ENCODE results near the gene KCNAB1. TPM values are rescaled to one million over a fixed set of nuclear protein-coding genes. Genes with fewer than 3 reads are reported as not detected.

KCNAB1 gene
- total and polyA plus RNA-seq, 10 of the 15 experiments (the other 5 are each of a cell fraction or from before 2014, with no cell fraction given), result 0.11 to 0.69 (median 0.43) TPM; not detected in 6

DNA sequence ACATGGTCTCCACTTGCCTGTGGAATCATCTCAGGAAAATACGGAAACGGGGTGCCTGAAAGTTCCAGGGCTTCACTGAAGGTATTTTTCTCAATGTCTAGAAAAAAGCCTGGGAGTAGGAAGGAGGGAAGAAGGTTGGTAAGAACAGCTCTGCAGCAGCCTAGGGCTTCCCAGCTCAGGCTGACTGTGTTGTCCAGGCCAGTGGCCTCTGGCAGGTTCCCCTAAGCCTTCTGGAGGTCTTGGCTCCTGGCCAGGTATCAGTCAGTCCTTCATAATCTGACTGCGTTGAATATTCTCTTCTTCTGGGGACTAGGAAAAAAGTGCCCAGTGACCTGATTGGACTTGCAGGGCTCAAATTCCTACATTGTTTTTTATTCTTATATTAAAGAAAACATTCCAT is 395.9 kb downstream of the KCNAB1 start (continued):
- TF ChIP-seq TBL1XR1 (IDR thresholded peaks at IDR 0.05; ENCODE audit: low read depth, low read length) (no peak), MYB (IDR thresholded peaks at IDR 0.05; ENCODE audit: borderline replicate concordance, low read depth, low read length) (no peak), SIN3A (IDR thresholded peaks at IDR 0.05; ENCODE audit: low read depth, low read length) (no peak)

DNA sequence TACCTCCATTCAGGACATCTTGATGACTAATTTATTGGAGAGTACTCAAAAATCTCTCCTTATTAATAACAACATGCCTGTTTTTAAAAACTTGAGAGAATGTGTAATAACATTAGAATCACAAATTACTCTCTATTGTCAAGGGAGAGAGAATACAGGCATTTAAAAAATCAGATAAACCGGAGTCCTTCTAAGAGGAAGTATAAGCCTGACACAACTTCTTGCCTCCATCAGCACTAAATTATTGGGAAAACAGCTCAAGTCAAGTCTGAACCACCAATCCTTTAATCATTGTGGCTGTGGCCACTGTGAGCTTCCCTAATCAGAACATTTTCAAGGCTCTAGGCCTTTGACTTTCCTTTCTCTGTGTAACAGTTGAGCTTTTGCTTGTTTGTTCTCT is 396.6 kb downstream of the KCNAB1 start:
- Histone ChIP-seq H3K27ac (ENCODE audit: control insufficient read depth, insufficient read depth) (no peak overlapping the region), H4K20me1 (ENCODE audit: control insufficient read depth, insufficient read depth) (no peaks in the 10 kb centered on the region), H3K79me2 (ENCODE audit: control insufficient read depth, insufficient read depth, low read length) (no peaks in the 10 kb centered on the region), H3K27me3 (replicated peaks in 1 of 2; ENCODE audit: control insufficient read depth in 2 of 2, insufficient read depth in 2 of 2, low read length in 1 of 2) (no peaks in the 10 kb centered on the region), H3K9me3 (replicated peaks; ENCODE audit: control insufficient read depth, insufficient read depth, low read length) (no peaks in the 10 kb centered on the region), H3K4me3 (no peak overlapping the region), H3K4me1 (ENCODE audit: control insufficient read depth, insufficient read depth, low read length) (no peaks in the 10 kb centered on the region), H3K36me3 (ENCODE audit: control insufficient read depth in 2 of 2, insufficient read depth in 2 of 2, low read length in 1 of 2) (no peaks in the 10 kb centered on the region), H3K4me2 (ENCODE audit: control insufficient read depth, insufficient read depth) (no peak overlapping the region), H3K9ac (ENCODE audit: control insufficient read depth, insufficient read depth, low read length) (no peak overlapping the region), H2AFZ (ENCODE audit: control insufficient read depth, low read depth, low read length) (no peak overlapping the region)
- ChIA-PET RAD21 (ENCODE audit: unreplicated experiment) (interaction anchor here (1.4 kb wide), 1 partner anchor 68 kb away, joined by 3 read pairs; no protein-coding TSS in a partner anchor), CTCF (interaction anchor here (1.6 to 2.5 kb wide), 4 partner anchors 9 to 621 kb away, joined by 4 to 12 read pairs (median 5); no protein-coding TSS in a partner anchor), SMC1A (ENCODE audit: uncharacterized antibody, unreplicated experiment) (interaction anchor here (0.7 to 1.8 kb wide), 10 partner anchors 8 to 565 kb away, joined by 3 to 7 read pairs (median 4); no protein-coding TSS in a partner anchor), POLR2A (no interaction called here)
- DNase-seq (ENCODE audit: low read depth, low spot score), result no peak
- ATAC-seq, result no peak
- intact Hi-C loops (cut with micrococcal nuclease; ENCODE audit: unreplicated experiment) (no loop called here), in situ Hi-C loops (cut with MboI) (no loop called here)
- WGBS (ENCODE audit: insufficient coverage, insufficient replicate concordance, low lambda C conversion rate, missing lambda C conversion rate), result 100% methylated on average over 1 of the region's 1 CpG
- no TSS peak for BruUV-seq (replicated peaks)
- FAIRE-seq, result no peak
- TF ChIP-seq WRNIP1 (IDR thresholded peaks at IDR 0.05; ENCODE audit: borderline replicate concordance, low read depth, low read length), result no peak
- no peak for TF ChIP-seq KLF5 (IDR thresholded peaks at IDR 0.05; ENCODE audit: partially characterized antibody)
- no peak for TF ChIP-seq RAD51 (IDR thresholded peaks at IDR 0.05)
- no peak for TF ChIP-seq RBBP5 (conservative IDR thresholded peaks at IDR 0.05)
- TF ChIP-seq DPF2 (IDR thresholded peaks at IDR 0.05), result no peak
- TF ChIP-seq, protein P1, sequence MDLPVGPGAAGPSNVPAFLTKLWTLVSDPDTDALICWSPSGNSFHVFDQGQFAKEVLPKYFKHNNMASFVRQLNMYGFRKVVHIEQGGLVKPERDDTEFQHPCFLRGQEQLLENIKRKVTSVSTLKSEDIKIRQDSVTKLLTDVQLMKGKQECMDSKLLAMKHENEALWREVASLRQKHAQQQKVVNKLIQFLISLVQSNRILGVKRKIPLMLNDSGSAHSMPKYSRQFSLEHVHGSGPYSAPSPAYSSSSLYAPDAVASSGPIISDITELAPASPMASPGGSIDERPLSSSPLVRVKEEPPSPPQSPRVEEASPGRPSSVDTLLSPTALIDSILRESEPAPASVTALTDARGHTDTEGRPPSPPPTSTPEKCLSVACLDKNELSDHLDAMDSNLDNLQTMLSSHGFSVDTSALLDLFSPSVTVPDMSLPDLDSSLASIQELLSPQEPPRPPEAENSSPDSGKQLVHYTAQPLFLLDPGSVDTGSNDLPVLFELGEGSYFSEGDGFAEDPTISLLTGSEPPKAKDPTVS (IDR thresholded peaks at IDR 0.05; ENCODE audit: low read depth, low read length), result no peak
- no peak for TF ChIP-seq ZBTB33 (IDR thresholded peaks at IDR 0.05)
- TF ChIP-seq RCOR1 (conservative IDR thresholded peaks at IDR 0.05; ENCODE audit: low read depth, low read length), result no peak
- TF ChIP-seq ZNF687 (IDR thresholded peaks at IDR 0.05), result no peak
- TF ChIP-seq SMC3 (IDR thresholded peaks at IDR 0.05; ENCODE audit: borderline replicate concordance, low read length), result no peak
- no peak for TF ChIP-seq E4F1 (IDR thresholded peaks at IDR 0.05; ENCODE audit: borderline replicate concordance, partially characterized antibody)
